Liver (tissue), 9 donors: Measurements from ENCODE around the gene ATP5MC2. TPM values are rescaled to one million over a fixed set of nuclear protein-coding genes. Genes with fewer than 3 reads are reported as not detected.

Experiments
- DNase-seq: peaks from one replicate; pipeline ENCODE4 v3.0.0-alpha.2; 2017; ENCODE audit warnings: low spot score
- H3K27ac ChIP-seq, 2 donors: one replicate each; pipeline ENCODE4 v1.7.0; 2013; ENCODE audit warnings: inconsistent platforms in 2 of 2, low read length in 2 of 2, control low read depth in 1 of 2, low read depth in 1 of 2, mild to moderate bottlenecking in 1 of 2
- H3K27me3 ChIP-seq, 4 donors: one replicate each; pipeline versions ENCODE4 v1.6.1 to v1.7.0; 2013; ENCODE audit warnings: low read length in 3 of 4, inconsistent platforms in 1 of 4, mild to moderate bottlenecking in 1 of 4, moderate library complexity in 1 of 4; ENCODE audit not compliant: control insufficient read depth in 4 of 4, insufficient read depth in 4 of 4
- H3K36me3 ChIP-seq, 4 donors: one replicate each; pipeline versions ENCODE4 v1.6.1 to v1.7.0; 2013; ENCODE audit warnings: low read length in 3 of 4, mild to moderate bottlenecking in 3 of 4, low read depth in 1 of 4, moderate library complexity in 1 of 4; ENCODE audit not compliant: control insufficient read depth in 4 of 4, insufficient read depth in 3 of 4
- H3K4me1 ChIP-seq, 4 donors: one replicate each; pipeline versions ENCODE4 v1.6.1 to v1.7.0; 2013; ENCODE audit warnings: low read length in 3 of 4, mild to moderate bottlenecking in 3 of 4, moderate library complexity in 1 of 4; ENCODE audit not compliant: control insufficient read depth in 4 of 4, insufficient read depth in 4 of 4
- H3K4me3 ChIP-seq, 3 donors: one replicate each; pipeline versions ENCODE4 v1.6.1 to v1.7.0; 2013; ENCODE audit warnings: low read length in 3 of 3, control low read depth in 1 of 3, low read depth in 1 of 3, mild to moderate bottlenecking in 1 of 3
- H3K9ac ChIP-seq, 2 donors: one replicate each; pipeline ENCODE4 v1.7.0; 2013; ENCODE audit warnings: low read length in 2 of 2, mild to moderate bottlenecking in 2 of 2, moderate library complexity in 2 of 2, control low read depth in 1 of 2, low read depth in 1 of 2
- H3K9me3 ChIP-seq, 4 donors: one replicate each; pipeline versions ENCODE4 v1.6.1 to v1.7.0; 2013; ENCODE audit warnings: low read length in 3 of 4; ENCODE audit not compliant: control insufficient read depth in 4 of 4
- EGR1 ChIP-seq, 2 donors: IDR thresholded peaks; 2 replicates each; pipeline ENCODE4 v1.6.1; 2016 to 2018; ENCODE audit warnings: antibody characterized with exemption in 2 of 2, low read depth in 2 of 2
- FOXA1 ChIP-seq: IDR thresholded peaks from 2 replicates; pipeline ENCODE4 v1.6.1; 2016; ENCODE audit warnings: antibody characterized with exemption
- FOXA2 ChIP-seq: IDR thresholded peaks from 2 replicates; pipeline ENCODE4 v1.6.1; 2016; ENCODE audit warnings: antibody characterized with exemption
- GABPA ChIP-seq, 2 donors: IDR thresholded peaks in 1 of 2; conservative IDR thresholded peaks in 1 of 2; 2 replicates each; pipeline ENCODE4 v1.6.1; 2016; ENCODE audit warnings: antibody characterized with exemption in 2 of 2, mild to moderate bottlenecking in 1 of 2, moderate library complexity in 1 of 2
- HNF4A ChIP-seq, 2 donors: conservative IDR thresholded peaks; 2 replicates each; pipeline ENCODE4 v1.6.1; 2016; ENCODE audit warnings: antibody characterized with exemption in 2 of 2, mild to moderate bottlenecking in 2 of 2
- HNF4G ChIP-seq: IDR thresholded peaks from 2 replicates; pipeline ENCODE4 v1.6.1; 2016; ENCODE audit warnings: antibody characterized with exemption
- JUND ChIP-seq, 2 donors: IDR thresholded peaks; 2 replicates each; pipeline ENCODE4 v1.6.1; 2016; ENCODE audit warnings: antibody characterized with exemption in 2 of 2
- NR2F2 ChIP-seq: IDR thresholded peaks from 2 replicates; pipeline ENCODE4 v1.6.1; 2016; ENCODE audit warnings: antibody characterized with exemption
- RAD21 ChIP-seq, 2 donors: IDR thresholded peaks; 2 replicates each; pipeline ENCODE4 v1.6.1; 2016; ENCODE audit warnings: antibody characterized with exemption in 2 of 2, mild to moderate bottlenecking in 2 of 2
- RXRA ChIP-seq, 2 donors: IDR thresholded peaks; 2 replicates each; pipeline ENCODE4 v1.6.1; 2017 to 2018; ENCODE audit warnings: antibody characterized with exemption in 2 of 2, mild to moderate bottlenecking in 1 of 2
- SP1 ChIP-seq: IDR thresholded peaks from 2 replicates; pipeline ENCODE4 v1.6.1; 2018; ENCODE audit warnings: antibody characterized with exemption, mild to moderate bottlenecking
- TAF1 ChIP-seq: conservative IDR thresholded peaks from 2 replicates; pipeline ENCODE4 v1.6.1; 2016; ENCODE audit warnings: antibody characterized with exemption, mild to moderate bottlenecking
- YY1 ChIP-seq: IDR thresholded peaks from 2 replicates; pipeline ENCODE4 v1.6.1; 2016; ENCODE audit warnings: antibody characterized with exemption, mild to moderate bottlenecking
- WGBS: extraction: QIAGEN DNeasy Blood & Tissue Kit; methylation state at CpG from one replicate; pipeline ENCODE4 v1.1.7; 2013; 5-methylcytosine and 5-hydroxymethylcytosine counted together
- polyA plus RNA-seq, 2 donors: library from polyadenylated mRNA; stranded (reverse) in 1 of 2; unstranded in 1 of 2; fragments of 200-250 nt in 1 of 2; fragments of >200 nt in 1 of 2; fragmentation: Nextera tagmentation in 1 of 2; extraction: Ambion mirVana in 1 of 2; gene quantifications; one replicate each; pipeline versions ENCODE4 v1.2.1 to v1.2.3, GENCODE V29; 2013 to 2015
- total RNA-seq, 2 donors: library from RNA; depleted of rRNA; stranded (reverse); fragments of >200 nt; gene quantifications; one replicate each; pipeline ENCODE4 v1.2.3, GENCODE V29; 2014
- TF ChIP-seq, protein P1 (sequence below): fragments of 150-350 bp; IDR thresholded peaks from 2 replicates; pipeline ENCODE4 v1.5.1; 2017; ENCODE audit warnings: improper control_type of control experiment, low read depth, low read length; ENCODE audit not compliant: missing input control
- TF ChIP-seq, protein P2 (sequence below): IDR thresholded peaks from 2 replicates; pipeline ENCODE4 v1.6.1; 2016; ENCODE audit warnings: antibody characterized with exemption
- TF ChIP-seq, protein P3 (sequence below): IDR thresholded peaks from 2 replicates; pipeline ENCODE4 v1.6.1; 2016; ENCODE audit warnings: antibody characterized with exemption
- TF ChIP-seq, protein P4 (sequence below): IDR thresholded peaks from 2 replicates; pipeline ENCODE4 v1.6.1; 2016; ENCODE audit warnings: antibody characterized with exemption, mild to moderate bottlenecking
- TF ChIP-seq, protein P5 (sequence below): IDR thresholded peaks from 2 replicates; pipeline ENCODE4 v1.6.1; 2016; ENCODE audit warnings: antibody characterized with exemption
- donor health status: healthy.
- donor health status: healthy.
- donor health status: healthy.
- donor health status: healthy.
- donor health status: healthy.

Gene ATP5MC2
- total and polyA plus RNA-seq, 4 donors, result 57.0 to 294 (median 171) TPM

DNA sequence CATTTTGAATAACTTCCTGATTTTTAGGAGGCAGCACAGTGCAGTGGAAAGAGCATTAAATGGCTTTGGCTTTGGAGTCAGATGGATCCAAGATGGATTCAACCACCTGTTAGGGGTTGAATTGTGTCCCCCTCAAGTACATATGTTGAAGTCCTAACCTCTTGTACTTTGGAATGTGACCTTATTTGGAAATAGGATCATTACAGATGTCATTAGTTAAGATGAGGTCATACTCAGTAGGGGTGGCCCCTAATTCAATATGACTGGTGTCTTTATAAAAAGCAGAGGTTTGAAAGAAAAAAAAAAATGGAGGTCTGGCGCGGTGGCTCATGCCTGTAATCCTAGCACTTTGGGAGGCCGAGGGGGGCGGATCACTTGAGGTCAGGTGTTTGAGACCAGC lies 18.8 kb downstream of the ATP5MC2 start:
- Histone ChIP-seq H3K9me3 (no peaks in the 10 kb centered on the region), H3K9ac (no peak overlapping the region), H3K27me3 (no peaks in the 10 kb centered on the region), H3K4me1 (peaks cover 5 to 29% (median 24%) of the 10 kb centered on the region in 4 donors), H3K4me3 (no peak overlapping the region), H3K36me3 (no peaks in the 10 kb centered on the region), H3K27ac (no peak overlapping the region)
- WGBS, result 95% methylated on average over 4 of the region's 4 CpGs
- TF ChIP-seq, protein P1, sequence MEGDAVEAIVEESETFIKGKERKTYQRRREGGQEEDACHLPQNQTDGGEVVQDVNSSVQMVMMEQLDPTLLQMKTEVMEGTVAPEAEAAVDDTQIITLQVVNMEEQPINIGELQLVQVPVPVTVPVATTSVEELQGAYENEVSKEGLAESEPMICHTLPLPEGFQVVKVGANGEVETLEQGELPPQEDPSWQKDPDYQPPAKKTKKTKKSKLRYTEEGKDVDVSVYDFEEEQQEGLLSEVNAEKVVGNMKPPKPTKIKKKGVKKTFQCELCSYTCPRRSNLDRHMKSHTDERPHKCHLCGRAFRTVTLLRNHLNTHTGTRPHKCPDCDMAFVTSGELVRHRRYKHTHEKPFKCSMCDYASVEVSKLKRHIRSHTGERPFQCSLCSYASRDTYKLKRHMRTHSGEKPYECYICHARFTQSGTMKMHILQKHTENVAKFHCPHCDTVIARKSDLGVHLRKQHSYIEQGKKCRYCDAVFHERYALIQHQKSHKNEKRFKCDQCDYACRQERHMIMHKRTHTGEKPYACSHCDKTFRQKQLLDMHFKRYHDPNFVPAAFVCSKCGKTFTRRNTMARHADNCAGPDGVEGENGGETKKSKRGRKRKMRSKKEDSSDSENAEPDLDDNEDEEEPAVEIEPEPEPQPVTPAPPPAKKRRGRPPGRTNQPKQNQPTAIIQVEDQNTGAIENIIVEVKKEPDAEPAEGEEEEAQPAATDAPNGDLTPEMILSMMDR, result no peak
- TF ChIP-seq SP1 (no peak), HNF4A (conservative IDR thresholded peaks at IDR 0.05) (peak; percentile 8 to 54)
- no peak for DNase-seq

DNA sequence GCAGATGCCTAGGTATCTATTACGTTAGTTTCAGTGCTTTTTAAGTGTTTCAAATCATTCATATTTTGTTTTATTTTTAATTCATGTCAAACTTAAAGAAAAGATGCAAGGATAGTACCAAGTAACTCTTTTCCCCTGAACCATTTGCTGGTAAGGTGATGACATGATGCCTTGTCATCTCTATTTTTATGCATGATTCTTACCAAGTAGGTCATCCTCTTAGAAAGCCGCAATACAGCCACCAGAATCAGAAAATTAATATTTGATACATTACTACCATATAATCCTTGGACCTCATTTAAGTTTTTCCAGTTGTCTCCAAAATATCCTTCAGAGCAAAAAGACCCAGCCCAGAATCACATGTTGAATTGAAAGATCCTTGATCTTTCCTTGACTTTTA lies 22.3 kb downstream of the ATP5MC2 start:
- Histone ChIP-seq H3K36me3 (no peaks in the 10 kb centered on the region), H3K27me3 (no peaks in the 10 kb centered on the region), H3K27ac (no peak overlapping the region), H3K4me3 (no peak overlapping the region), H3K9ac (no peak overlapping the region), H3K4me1 (peaks cover 7 to 19% (median 14%) of the 10 kb centered on the region in 4 donors), H3K9me3 (no peaks in the 10 kb centered on the region)
- no peak for TF ChIP-seq RXRA (IDR thresholded peaks at IDR 0.05)
- no peak for TF ChIP-seq JUND (IDR thresholded peaks at IDR 0.05)
- DNase-seq, result no peak
- 98% methylated on average over 2 of the region's 2 CpGs for WGBS

DNA sequence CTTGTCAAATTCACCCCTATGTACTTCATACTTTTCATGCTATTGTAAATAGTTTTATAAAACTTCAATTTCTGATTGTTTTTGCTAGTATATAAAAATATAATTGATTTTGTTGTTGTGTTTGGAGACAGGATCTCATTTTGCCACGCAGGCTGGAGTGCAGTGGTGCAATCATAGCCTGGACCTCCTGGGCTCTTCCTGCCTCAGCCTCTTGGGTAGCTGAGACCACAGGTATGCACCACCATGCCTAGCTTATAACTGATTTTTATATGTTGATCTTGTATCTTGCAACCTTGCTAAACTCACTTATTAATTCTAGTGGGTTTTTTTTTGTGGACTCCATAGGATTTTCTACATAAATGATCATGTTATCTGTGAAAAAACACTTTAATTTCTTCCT lies 23.5 kb downstream of the ATP5MC2 start:
- H3K27ac ChIP-seq, result no peak overlapping the region
- WGBS, result 52% methylated on average over 1 of the region's 1 CpG
- no peak overlapping the region for H3K9ac ChIP-seq
- peaks cover 4 to 10% (median 6%) of the 10 kb centered on the region in 4 donors for H3K4me1 ChIP-seq
- no peaks in the 10 kb centered on the region for H3K9me3 ChIP-seq
- H3K27me3 ChIP-seq, result no peaks in the 10 kb centered on the region
- no peaks in the 10 kb centered on the region for H3K36me3 ChIP-seq
- H3K4me3 ChIP-seq, result no peak overlapping the region
- TF ChIP-seq JUND (IDR thresholded peaks at IDR 0.05) (no peak), SP1 (no peak), YY1 (no peak), TAF1 (no peak), RXRA (IDR thresholded peaks at IDR 0.05) (no peak), GABPA (IDR thresholded peaks at IDR 0.05 in 1 of 2, conservative IDR thresholded peaks at IDR 0.05 in 1 of 2) (no peak), FOXA2 (no peak), EGR1 (IDR thresholded peaks at IDR 0.05; ENCODE audit: low read depth in 2 of 2) (no peak), RAD21 (IDR thresholded peaks at IDR 0.05) (no peak), HNF4G (no peak), NR2F2 (no peak), HNF4A (conservative IDR thresholded peaks at IDR 0.05) (no peak), FOXA1 (no peak)
- TF ChIP-seq, protein P1, result no peak
- TF ChIP-seq, protein P2, sequence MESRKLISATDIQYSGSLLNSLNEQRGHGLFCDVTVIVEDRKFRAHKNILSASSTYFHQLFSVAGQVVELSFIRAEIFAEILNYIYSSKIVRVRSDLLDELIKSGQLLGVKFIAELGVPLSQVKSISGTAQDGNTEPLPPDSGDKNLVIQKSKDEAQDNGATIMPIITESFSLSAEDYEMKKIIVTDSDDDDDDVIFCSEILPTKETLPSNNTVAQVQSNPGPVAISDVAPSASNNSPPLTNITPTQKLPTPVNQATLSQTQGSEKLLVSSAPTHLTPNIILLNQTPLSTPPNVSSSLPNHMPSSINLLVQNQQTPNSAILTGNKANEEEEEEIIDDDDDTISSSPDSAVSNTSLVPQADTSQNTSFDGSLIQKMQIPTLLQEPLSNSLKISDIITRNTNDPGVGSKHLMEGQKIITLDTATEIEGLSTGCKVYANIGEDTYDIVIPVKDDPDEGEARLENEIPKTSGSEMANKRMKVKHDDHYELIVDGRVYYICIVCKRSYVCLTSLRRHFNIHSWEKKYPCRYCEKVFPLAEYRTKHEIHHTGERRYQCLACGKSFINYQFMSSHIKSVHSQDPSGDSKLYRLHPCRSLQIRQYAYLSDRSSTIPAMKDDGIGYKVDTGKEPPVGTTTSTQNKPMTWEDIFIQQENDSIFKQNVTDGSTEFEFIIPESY, result no peak
- TF ChIP-seq, protein P3, sequence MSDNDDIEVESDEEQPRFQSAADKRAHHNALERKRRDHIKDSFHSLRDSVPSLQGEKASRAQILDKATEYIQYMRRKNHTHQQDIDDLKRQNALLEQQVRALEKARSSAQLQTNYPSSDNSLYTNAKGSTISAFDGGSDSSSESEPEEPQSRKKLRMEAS, result no peak
- TF ChIP-seq, protein P4, sequence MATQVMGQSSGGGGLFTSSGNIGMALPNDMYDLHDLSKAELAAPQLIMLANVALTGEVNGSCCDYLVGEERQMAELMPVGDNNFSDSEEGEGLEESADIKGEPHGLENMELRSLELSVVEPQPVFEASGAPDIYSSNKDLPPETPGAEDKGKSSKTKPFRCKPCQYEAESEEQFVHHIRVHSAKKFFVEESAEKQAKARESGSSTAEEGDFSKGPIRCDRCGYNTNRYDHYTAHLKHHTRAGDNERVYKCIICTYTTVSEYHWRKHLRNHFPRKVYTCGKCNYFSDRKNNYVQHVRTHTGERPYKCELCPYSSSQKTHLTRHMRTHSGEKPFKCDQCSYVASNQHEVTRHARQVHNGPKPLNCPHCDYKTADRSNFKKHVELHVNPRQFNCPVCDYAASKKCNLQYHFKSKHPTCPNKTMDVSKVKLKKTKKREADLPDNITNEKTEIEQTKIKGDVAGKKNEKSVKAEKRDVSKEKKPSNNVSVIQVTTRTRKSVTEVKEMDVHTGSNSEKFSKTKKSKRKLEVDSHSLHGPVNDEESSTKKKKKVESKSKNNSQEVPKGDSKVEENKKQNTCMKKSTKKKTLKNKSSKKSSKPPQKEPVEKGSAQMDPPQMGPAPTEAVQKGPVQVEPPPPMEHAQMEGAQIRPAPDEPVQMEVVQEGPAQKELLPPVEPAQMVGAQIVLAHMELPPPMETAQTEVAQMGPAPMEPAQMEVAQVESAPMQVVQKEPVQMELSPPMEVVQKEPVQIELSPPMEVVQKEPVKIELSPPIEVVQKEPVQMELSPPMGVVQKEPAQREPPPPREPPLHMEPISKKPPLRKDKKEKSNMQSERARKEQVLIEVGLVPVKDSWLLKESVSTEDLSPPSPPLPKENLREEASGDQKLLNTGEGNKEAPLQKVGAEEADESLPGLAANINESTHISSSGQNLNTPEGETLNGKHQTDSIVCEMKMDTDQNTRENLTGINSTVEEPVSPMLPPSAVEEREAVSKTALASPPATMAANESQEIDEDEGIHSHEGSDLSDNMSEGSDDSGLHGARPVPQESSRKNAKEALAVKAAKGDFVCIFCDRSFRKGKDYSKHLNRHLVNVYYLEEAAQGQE, result no peak
- TF ChIP-seq, protein P5, sequence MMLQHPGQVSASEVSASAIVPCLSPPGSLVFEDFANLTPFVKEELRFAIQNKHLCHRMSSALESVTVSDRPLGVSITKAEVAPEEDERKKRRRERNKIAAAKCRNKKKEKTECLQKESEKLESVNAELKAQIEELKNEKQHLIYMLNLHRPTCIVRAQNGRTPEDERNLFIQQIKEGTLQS, result no peak
- no peak for DNase-seq
